Neural crest cell (in vitro differentiated cells): ENCODE measurements around the gene BCHE. TPM values are rescaled to one million over a fixed set of nuclear protein-coding genes. Genes with fewer than 3 reads are reported as not detected.

Experiments used
- DNase-seq: peaks from one replicate; pipeline ENCODE4 v3.0.0; 2021; ENCODE audit warnings: low read depth, mixed read lengths, low spot score
- H3K27ac Mint-ChIP-seq: one replicate; pipeline ENCODE4 v1.8.0; 2021; ENCODE audit warnings: mild to moderate bottlenecking, mixed read lengths; ENCODE audit not compliant: unreplicated experiment
- H3K27me3 Mint-ChIP-seq: 2 replicates; pipeline ENCODE4 v1.8.0; 2021; ENCODE audit warnings: low read depth, mild to moderate bottlenecking, mixed read lengths
- H3K36me3 Mint-ChIP-seq: 2 replicates; pipeline ENCODE4 v1.8.0; 2021; ENCODE audit warnings: low read depth, mild to moderate bottlenecking, mixed read lengths
- H3K4me1 Mint-ChIP-seq: 2 replicates; pipeline ENCODE4 v1.8.0; 2021; ENCODE audit warnings: mixed read lengths
- H3K4me3 Mint-ChIP-seq: one replicate; pipeline ENCODE4 v1.8.0; 2021; ENCODE audit warnings: mild to moderate bottlenecking, mixed read lengths
- H3K9me3 Mint-ChIP-seq: 2 replicates; pipeline ENCODE4 v1.8.0; 2021; ENCODE audit warnings: mixed read lengths
- CTCF ChIP-seq: fragments of 200-600 bp; sonication (generic); conservative IDR thresholded peaks from 2 replicates; pipeline ENCODE4 v1.5.0; 2021; ENCODE audit warnings: antibody characterized with exemption, mild to moderate bottlenecking
- total RNA-seq: library from RNA; stranded (reverse); gene quantifications from 2 replicates; pipeline ENCODE4 v1.2.1, GENCODE V29; 2021

BCHE gene
- total RNA-seq, 1 donor from 2014 or later: 45.2 TPM

DNA sequence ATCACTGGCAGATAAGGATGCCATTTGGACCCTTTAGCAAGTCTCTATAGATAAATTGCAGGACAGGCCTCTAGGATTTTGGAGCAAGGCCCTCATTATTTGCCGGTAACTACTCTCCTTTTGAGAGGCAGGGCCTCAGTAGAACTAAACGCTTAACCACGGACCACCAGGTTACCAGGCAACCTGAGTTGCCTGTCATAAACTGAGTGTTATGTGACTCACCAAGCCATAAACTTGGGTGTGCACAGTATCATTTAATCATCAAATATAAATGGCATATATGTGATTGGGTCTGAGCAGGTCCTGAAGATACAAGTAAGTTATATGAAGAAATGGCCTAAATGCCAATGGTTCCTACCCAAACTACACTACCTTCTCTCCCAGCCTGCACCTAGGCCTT, 93.2 kb downstream of the BCHE start:
- no peaks in the 10 kb centered on the region for H3K27me3 Mint-ChIP-seq
- DNase-seq: no peak
- no peaks in the 10 kb centered on the region for H3K9me3 Mint-ChIP-seq
- H3K36me3 Mint-ChIP-seq: no peaks in the 10 kb centered on the region
- no peaks in the 10 kb centered on the region for H3K4me1 Mint-ChIP-seq
- no peak for TF ChIP-seq CTCF
- no peak overlapping the region for H3K27ac Mint-ChIP-seq
- H3K4me3 Mint-ChIP-seq: no peak overlapping the region

DNA sequence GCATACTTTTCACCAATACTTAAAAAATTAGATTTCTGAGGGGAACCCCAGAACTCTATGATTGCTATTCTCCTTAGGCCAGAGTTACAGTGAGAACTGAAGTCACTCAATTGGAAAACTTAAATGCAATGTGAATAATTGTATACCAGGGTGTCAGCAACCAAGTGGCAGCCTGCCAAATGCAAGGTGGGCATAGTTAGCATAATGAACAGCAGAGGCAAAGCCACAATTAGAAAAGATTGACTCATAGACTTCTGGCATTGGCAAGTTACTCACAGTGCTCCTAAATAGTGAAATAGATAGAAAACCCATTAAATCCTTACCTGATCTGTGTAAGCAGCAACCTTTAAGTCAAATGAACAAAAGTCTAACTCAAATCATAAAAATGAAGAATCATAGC, 94.9 kb downstream of the BCHE start:
- Mint-ChIP-seq H3K27me3 (no peaks in the 10 kb centered on the region), H3K36me3 (no peaks in the 10 kb centered on the region), H3K4me1 (no peaks in the 10 kb centered on the region), H3K4me3 (no peak overlapping the region), H3K27ac (no peak overlapping the region), H3K9me3 (no peaks in the 10 kb centered on the region)
- no peak for TF ChIP-seq CTCF
- no peak for DNase-seq

DNA sequence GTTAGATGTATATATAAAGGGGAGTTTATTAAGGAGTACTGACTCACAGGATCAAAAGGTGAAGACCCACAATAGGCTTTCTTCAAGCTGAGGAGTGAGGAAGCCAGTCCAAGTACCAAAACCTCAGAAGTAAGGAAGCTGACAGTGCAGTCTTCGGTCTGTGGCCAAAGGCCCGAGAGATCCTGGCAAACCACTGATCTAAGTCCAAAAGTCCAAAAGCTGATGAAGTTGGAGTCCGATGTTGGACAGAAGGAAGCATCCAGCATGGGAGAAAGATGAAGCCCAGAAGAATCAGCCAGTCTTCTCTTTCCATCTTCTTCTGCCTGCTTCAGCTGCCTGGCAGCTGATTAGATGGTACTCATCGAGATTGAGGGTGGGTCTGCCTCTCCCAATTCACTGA, 107.5 kb downstream of the BCHE start:
- Mint-ChIP-seq H3K4me1 (no peaks in the 10 kb centered on the region), H3K9me3 (no peaks in the 10 kb centered on the region), H3K4me3 (no peak overlapping the region), H3K36me3 (no peaks in the 10 kb centered on the region), H3K27me3 (no peaks in the 10 kb centered on the region), H3K27ac (no peak overlapping the region)
- no peak for DNase-seq
- no peak for TF ChIP-seq CTCF

- H3K4me3 Mint-ChIP-seq: no peak overlapping the region
- no peak for TF ChIP-seq CTCF
- no peaks in the 10 kb centered on the region for H3K36me3 Mint-ChIP-seq
- no peak for DNase-seq
- H3K27me3 Mint-ChIP-seq: no peaks in the 10 kb centered on the region
- no peaks in the 10 kb centered on the region for H3K4me1 Mint-ChIP-seq
- H3K9me3 Mint-ChIP-seq: no peaks in the 10 kb centered on the region
- no peak overlapping the region for H3K27ac Mint-ChIP-seq
Measured at GRCh38 chr3:165728924-165729323, 108.3 kb downstream of the BCHE start.

- Mint-ChIP-seq H3K9me3 (no peaks in the 10 kb centered on the region), H3K27me3 (no peaks in the 10 kb centered on the region), H3K36me3 (no peaks in the 10 kb centered on the region), H3K4me1 (no peaks in the 10 kb centered on the region), H3K4me3 (no peak overlapping the region), H3K27ac (no peak overlapping the region)
- DNase-seq: no peak
- TF ChIP-seq CTCF: no peak
Measured at GRCh38 chr3:165725296-165725695, 111.9 kb downstream of the BCHE start.
